HG03457 (cell line): ENCODE data around the gene PTPN7.

Experiments
- ATAC-seq: cut with Tn5 transposase; IDR thresholded peaks from one replicate; pipeline ENCODE4 v1.9.1; 2021; ENCODE audit warnings: moderate number of reproducible peaks; ENCODE audit not compliant: unreplicated experiment

The PTPN7 gene

DNA sequence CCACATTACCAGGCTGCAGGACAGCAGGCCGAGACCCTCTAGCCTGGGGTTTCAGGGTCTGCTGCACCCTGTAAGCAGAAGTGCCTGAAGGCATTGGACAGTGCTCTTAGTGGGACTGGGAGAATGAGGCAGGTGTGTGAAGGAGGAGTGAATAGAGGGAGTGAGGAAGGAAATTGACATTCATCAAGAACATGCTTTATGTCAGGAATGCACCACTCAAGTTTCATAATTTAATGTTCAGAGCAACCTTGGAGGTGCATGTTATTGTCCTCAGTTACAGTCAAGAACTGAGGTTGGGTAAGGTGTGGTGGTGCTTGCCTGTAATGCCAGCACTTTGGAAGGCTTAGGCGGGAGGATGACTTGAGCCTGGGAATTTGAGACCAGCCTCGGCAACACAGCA is 49.4 kb downstream of the PTPN7 start:
- no peak for ATAC-seq

DNA sequence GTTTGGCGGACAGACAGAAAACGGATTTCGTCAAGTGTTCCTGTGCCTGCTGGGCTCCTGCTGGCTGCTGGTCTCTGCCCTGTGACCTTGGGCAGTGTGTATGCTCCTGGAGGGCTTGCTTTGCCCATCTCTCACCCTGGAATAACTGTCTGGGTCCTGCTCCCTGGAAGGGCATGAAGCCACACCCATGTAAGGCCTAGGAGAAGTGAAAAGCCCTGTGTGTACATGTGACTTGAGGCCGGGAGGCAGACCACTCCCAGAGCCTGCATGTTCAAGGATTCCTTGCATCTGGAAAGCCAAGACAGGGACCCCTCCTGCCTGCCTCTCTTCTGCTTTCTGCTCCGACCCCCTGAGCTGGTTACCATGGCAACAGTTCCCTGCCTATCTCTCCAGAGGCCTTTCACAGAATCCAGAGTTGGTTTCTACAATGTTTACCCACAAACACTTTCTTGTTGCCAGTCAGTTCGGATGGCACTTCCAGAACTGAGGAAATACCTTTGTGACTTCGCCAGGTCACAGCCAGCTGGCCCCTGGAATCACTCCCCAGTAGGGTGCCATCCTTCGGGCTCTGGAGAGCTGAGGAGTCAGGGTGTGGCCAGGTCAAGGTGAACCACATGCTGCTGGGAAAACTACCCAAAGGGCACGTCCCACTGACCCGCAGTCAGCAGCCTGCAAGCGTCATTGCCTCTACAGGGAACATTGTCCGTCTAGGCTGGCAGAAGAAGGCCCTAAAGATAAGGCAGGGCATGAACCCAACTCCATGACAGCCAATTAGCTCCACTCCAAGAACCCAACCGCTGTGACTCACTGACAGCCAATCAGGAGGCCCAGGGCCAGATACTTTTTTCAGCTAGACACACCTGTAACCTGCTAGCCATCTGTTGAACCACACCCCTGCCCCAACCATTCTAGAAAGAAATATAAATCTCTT is 52.3 kb downstream of the PTPN7 start:
- no peak for ATAC-seq

DNA sequence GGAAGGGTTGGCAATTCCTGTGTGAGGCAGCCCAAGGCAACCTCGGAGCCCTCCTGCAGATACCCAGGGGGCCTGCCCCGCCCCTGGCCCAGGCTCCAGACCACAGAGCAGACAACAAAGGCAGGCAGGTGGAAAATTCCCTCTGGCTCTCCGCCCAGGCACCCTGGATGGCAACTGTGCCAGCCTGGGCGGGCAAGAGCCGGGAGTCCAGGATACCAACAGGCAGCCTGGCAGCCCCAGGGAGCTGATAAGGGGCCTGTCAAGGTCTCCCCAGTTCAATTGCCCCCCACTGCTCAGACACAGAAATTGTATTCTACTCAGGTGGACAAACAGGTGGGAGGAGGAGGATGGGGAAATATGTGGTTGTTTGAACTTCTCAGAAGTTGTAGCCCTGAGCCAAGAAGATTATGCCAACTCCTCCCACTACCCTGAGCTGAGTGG is 53.1 kb downstream of the PTPN7 start:
- no peak for ATAC-seq

DNA sequence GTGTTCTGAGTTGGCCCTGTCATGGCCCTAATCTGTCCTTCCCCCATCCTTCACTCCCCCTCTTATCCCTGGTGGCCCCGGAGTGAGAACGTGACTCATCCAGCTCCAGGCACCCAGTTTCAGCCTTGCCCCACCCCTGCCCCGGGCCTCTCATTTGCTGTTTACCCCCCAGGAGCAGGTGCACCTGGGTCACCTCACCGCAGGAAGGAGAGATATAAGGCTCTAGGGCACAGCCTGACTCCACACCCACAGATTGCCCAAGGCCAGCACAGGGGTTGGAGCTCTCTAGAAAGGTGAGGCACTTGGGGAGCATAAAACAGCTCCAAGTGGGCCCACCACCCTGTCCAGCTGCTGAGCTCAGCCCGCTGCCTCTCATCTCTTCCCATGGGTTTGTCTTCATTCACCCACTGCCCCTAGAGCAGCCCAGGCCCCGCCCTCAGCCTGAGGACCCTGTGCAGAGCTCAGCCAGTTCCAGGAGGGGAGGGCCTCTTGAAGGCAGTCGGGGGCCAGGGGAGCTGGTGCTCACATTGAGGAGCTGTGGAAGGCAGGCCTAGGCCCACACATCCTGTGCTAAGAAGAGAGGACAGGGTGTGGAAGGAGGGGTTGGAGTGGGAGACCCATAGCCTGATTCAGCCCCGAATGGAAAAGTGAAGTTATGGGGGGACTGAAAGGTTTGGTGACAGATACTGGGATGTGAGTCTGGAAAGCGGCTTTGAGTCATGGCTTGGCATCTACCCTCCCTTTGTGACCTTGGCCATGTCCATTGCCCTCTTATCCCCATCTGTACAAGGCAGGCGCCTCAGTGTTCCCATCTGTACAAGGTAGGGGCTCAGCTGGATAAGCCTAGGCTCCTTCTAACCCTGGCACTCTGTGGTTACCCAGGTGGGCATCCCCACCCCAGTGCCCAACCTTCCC is 53.8 kb downstream of the PTPN7 start:
- no peak for ATAC-seq

DNA sequence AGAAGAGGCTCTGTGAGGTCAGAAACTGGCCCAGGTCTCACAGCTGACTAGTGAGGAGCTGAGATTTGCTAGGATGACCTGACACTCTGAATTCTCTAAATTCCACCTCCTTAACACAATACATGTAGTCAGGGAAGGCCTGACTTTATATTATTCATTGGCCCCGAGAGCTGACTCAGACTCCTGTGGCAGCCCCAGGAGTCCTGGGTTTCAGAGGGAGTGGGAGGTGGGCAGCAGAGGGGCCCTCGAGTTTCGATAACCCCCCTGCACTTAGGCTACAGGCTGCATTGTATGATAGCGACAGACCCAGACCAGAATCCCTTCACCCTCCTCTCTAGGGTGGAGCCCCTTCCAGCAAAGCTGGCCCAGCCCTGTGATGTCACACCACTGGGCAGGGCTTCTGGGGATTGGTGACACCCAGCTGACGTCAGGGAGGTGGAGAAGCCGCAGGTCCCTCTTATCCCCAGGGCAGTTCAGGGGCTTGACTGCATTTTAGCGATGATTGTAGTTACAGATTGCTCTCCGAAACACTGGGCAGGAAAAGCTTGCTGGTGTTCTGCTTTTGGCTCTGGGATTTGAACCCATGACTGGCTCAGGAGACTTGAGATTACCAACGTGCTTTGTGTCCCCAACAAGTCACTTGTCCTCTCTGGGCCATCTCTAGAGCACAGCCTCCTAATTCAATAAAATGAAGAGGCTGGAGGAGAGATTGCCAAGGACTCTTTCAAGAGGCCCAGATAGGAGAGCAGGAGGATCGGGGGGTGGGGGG is 54.6 kb downstream of the PTPN7 start:
- ATAC-seq, result no peak

DNA sequence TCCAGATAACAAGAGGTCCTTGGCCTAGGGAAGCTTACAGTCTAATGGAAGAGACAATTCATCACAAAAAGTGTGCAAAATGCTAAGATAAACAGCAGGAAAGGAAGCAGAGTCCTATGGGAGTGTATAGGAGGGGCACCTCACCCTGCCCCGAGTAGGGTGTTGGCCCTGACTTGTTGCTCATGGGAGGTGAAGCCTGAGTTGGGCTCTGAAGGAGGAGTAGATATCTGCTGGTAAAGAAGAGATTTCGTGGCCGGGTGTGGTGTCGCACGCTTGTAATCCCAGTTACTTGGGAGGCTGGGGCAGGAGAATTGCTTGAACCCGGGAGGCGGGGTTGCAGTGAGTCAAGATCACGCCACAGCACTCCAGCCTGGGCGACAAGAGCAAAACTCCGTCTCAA is 56.3 kb downstream of the PTPN7 start:
- no peak for ATAC-seq

DNA sequence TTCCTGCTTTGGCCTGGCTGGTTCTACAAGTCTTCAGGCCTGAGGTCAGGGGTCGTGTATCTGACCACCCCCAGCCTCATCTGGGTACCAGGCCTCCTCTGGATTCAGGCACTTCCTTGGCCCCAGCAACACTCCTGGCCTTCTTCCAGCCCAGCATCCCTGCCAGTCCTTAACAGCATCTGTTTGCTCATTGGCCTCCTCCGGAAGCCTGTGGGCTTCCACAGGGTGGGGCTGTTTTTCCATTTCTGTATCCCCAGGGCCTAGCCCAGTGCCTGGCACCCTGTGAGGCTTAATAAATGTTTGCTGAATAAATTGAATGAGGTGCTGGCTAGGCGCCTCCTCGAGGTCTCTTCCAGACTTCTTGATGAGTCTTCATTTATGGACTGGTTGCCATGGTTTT is 59.2 kb downstream of the PTPN7 start:
- ATAC-seq, result no peak
